IMR-90 (cell line): ENCODE results near the gene PRKAG2. TPM values are rescaled to one million over a fixed set of nuclear protein-coding genes. Genes with fewer than 3 reads are reported as not detected.
A peak's percentile ranks its signal among the peaks of the same experiment; 100 is the strongest.

Experiments used
- ATAC-seq: fragments of 200-7000 bp; cut with Tn5 transposase; 2 replicates; pipeline ENCODE4 v1.9.1; 2020; ENCODE audit warnings: low read depth, mild to moderate bottlenecking, moderate library complexity
- BruUV-seq: library from RNA; stranded (reverse); fragments of 400-500 nt; replicated peaks from 2 replicates; lab custom pipeline; 2021; lab: Mats Ljungman, UMichigan
- CTCF ChIA-PET: fragments of 300-600 bp; formaldehyde crosslinking; extraction: SDS; loops from one replicate; lab custom pipeline; 2021; ENCODE audit warnings: antibody characterized with exemption; lab: Yijun Ruan, JAX
- POLR2A ChIA-PET: fragments of 300-600 bp; sonication (Branson Sonifier 250); formaldehyde crosslinking; loops from one replicate; lab custom pipeline; 2022; ENCODE audit warnings: antibody characterized with exemption; ENCODE audit not compliant: unreplicated experiment; lab: Charles Lee
- DNase-seq: peaks from one replicate; pipeline ENCODE4 v3.0.0; 2013
- H2AFZ ChIP-seq: replicated peaks from 2 replicates; pipeline ENCODE3; 2013; ENCODE audit warnings: low read length, mild to moderate bottlenecking; ENCODE audit not compliant: poor library complexity
- H2AK5ac ChIP-seq: 2 replicates; pipeline ENCODE4 v1.6.1; 2013; ENCODE audit warnings: low read depth, low read length, inconsistent platforms
- H2AK9ac ChIP-seq: replicated peaks from 2 replicates; pipeline ENCODE3; 2013; ENCODE audit warnings: mild to moderate bottlenecking, low read depth, low read length, moderate library complexity; ENCODE audit not compliant: poor library complexity
- H2BK120ac ChIP-seq: 2 replicates; pipeline ENCODE4 v1.6.1; 2013; ENCODE audit warnings: low read depth, low read length, inconsistent platforms
- H2BK15ac ChIP-seq: 3 replicates; pipeline ENCODE4 v1.6.1; 2013; ENCODE audit warnings: low read depth, low read length, inconsistent platforms
- H2BK20ac ChIP-seq: 2 replicates; pipeline ENCODE4 v1.6.1; 2013; ENCODE audit warnings: low read depth, mild to moderate bottlenecking, inconsistent platforms, low read length, moderate library complexity
- H2BK5ac ChIP-seq: 2 replicates; pipeline ENCODE4 v1.6.1; 2013; ENCODE audit warnings: mild to moderate bottlenecking, low read depth, low read length, inconsistent platforms; ENCODE audit not compliant: poor library complexity, severe bottlenecking
- H3K14ac ChIP-seq: replicated peaks from 2 replicates; pipeline ENCODE4 v1.6.1; 2013; ENCODE audit warnings: low read depth, low read length, inconsistent platforms
- H3K18ac ChIP-seq: 2 replicates; pipeline ENCODE4 v1.6.1; 2013; ENCODE audit warnings: low read depth, low read length, control low read depth
- H3K23ac ChIP-seq: 2 replicates; pipeline ENCODE4 v1.6.1; 2013; ENCODE audit warnings: low read depth, low read length, inconsistent platforms
- H3K27ac ChIP-seq: 2 replicates; pipeline ENCODE4 v1.5.1; 2013; ENCODE audit warnings: mild to moderate bottlenecking, control low read depth, low read length; ENCODE audit not compliant: insufficient read depth
- H3K27me3 ChIP-seq: 2 replicates; pipeline ENCODE4 v1.6.1; 2013; ENCODE audit warnings: low read length; ENCODE audit not compliant: control insufficient read depth, insufficient read depth
- H3K36me3 ChIP-seq: 2 replicates; pipeline ENCODE4 v1.6.1; 2013; ENCODE audit warnings: low read length, mixed read lengths; ENCODE audit not compliant: control insufficient read depth, insufficient read depth
- H3K4ac ChIP-seq: 2 replicates; pipeline ENCODE4 v1.6.1; 2013; ENCODE audit warnings: low read depth, low read length, inconsistent platforms
- H3K4me1 ChIP-seq: 2 replicates; pipeline ENCODE4 v1.6.1; 2013; ENCODE audit warnings: low read length, mixed read lengths; ENCODE audit not compliant: control insufficient read depth, insufficient read depth
- H3K4me2 ChIP-seq: 2 replicates; pipeline ENCODE4 v1.6.1; 2013; ENCODE audit warnings: low read depth, mild to moderate bottlenecking, control low read depth, low read length, moderate library complexity
- H3K4me3 ChIP-seq: 2 replicates; pipeline ENCODE4 v1.5.1; 2013; ENCODE audit warnings: low read depth, mild to moderate bottlenecking, control low read depth, low read length, moderate library complexity; ENCODE audit not compliant: insufficient read depth
- H3K56ac ChIP-seq: 2 replicates; pipeline ENCODE4 v1.6.1; 2013; ENCODE audit warnings: low read length, inconsistent platforms; ENCODE audit not compliant: insufficient read depth; ENCODE audit errors: extremely low read depth
- H3K79me1 ChIP-seq, 2 experiments: 2 replicates each; pipeline ENCODE4 v1.6.1; 2013; ENCODE audit warnings: low read length in 2 of 2, inconsistent platforms in 1 of 2, low read depth in 1 of 2
- H3K9ac ChIP-seq: 2 replicates; pipeline ENCODE4 v1.6.1; 2013; ENCODE audit warnings: low read depth, low read length, control low read depth
- H3K9me1 ChIP-seq: 2 replicates; pipeline ENCODE4 v1.6.1; 2013; ENCODE audit warnings: low read length, inconsistent platforms; ENCODE audit not compliant: insufficient read depth
- H3K9me3 ChIP-seq: 2 replicates; pipeline ENCODE4 v1.6.1; 2013; ENCODE audit warnings: low read length; ENCODE audit not compliant: control insufficient read depth, insufficient read depth
- H4K20me1 ChIP-seq: 2 replicates; pipeline ENCODE4 v1.6.1; 2013; ENCODE audit warnings: low read length, inconsistent platforms; ENCODE audit not compliant: insufficient read depth
- H4K5ac ChIP-seq: 2 replicates; pipeline ENCODE4 v1.6.1; 2013; ENCODE audit warnings: mild to moderate bottlenecking, low read depth, low read length, control low read depth
- H4K8ac ChIP-seq, 2 experiments: 2 replicates each; pipeline ENCODE4 v1.6.1; 2013; ENCODE audit warnings: low read depth in 2 of 2, low read length in 2 of 2, control low read depth in 1 of 2, inconsistent platforms in 1 of 2
- H4K91ac ChIP-seq: 2 replicates; pipeline ENCODE4 v1.6.1; 2013; ENCODE audit warnings: low read depth, low read length, inconsistent platforms; ENCODE audit not compliant: insufficient read depth
- BHLHE40 ChIP-seq: fragments of 150-350 bp; IDR thresholded peaks from 2 replicates; pipeline ENCODE4 v1.6.1; 2016; ENCODE audit warnings: mild to moderate bottlenecking, low read depth, low read length
- CEBPB ChIP-seq: IDR thresholded peaks from 2 replicates; pipeline ENCODE4 v1.6.1; 2012; ENCODE audit warnings: low read depth, low read length, improper control_type of control experiment
- CHD1 ChIP-seq: IDR thresholded peaks from 2 replicates; pipeline ENCODE4 v1.6.1; 2012; ENCODE audit warnings: low read depth, low read length, improper control_type of control experiment
- FOS ChIP-seq: fragments of 150-350 bp; IDR thresholded peaks from 2 replicates; pipeline ENCODE4 v1.6.1; 2016; ENCODE audit warnings: low read depth, low read length
- MAFK ChIP-seq: IDR thresholded peaks from 2 replicates; pipeline ENCODE4 v1.6.1; 2012; ENCODE audit warnings: low read depth, low read length, improper control_type of control experiment
- MAZ ChIP-seq: IDR thresholded peaks from 2 replicates; pipeline ENCODE4 v1.6.1; 2012; ENCODE audit warnings: low read depth, mild to moderate bottlenecking, low read length, improper control_type of control experiment, moderate library complexity, borderline replicate concordance
- MXI1 ChIP-seq: IDR thresholded peaks from 2 replicates; pipeline ENCODE4 v1.6.1; 2012; ENCODE audit warnings: low read depth, mild to moderate bottlenecking, low read length, moderate library complexity, borderline replicate concordance
- NFE2L2 ChIP-seq: fragments of 150-350 bp; IDR thresholded peaks from 2 replicates; pipeline ENCODE4 v1.6.1; 2016; ENCODE audit warnings: low read depth, mild to moderate bottlenecking, low read length
- POLR2A ChIP-seq: IDR thresholded peaks from 2 replicates; pipeline ENCODE4 v1.6.1; 2012; ENCODE audit warnings: mild to moderate bottlenecking, low read depth, low read length
- RAD21 ChIP-seq: IDR thresholded peaks from 2 replicates; pipeline ENCODE4 v1.6.1; 2012; ENCODE audit warnings: low read length, improper control_type of control experiment
- RCOR1 ChIP-seq: IDR thresholded peaks from 2 replicates; pipeline ENCODE4 v1.6.1; 2012; ENCODE audit warnings: mild to moderate bottlenecking, low read length, improper control_type of control experiment; ENCODE audit not compliant: insufficient replicate concordance
- RFX5 ChIP-seq: IDR thresholded peaks from 2 replicates; pipeline ENCODE4 v1.8.0; 2012; ENCODE audit warnings: low read depth, mild to moderate bottlenecking, low read length, moderate library complexity
- SMC3 ChIP-seq: fragments of 150-350 bp; IDR thresholded peaks from 2 replicates; pipeline ENCODE4 v1.6.1; 2016; ENCODE audit warnings: low read depth, mild to moderate bottlenecking, antibody characterized with exemption, low read length, moderate library complexity
- WGBS, 2 experiments: methylation state at CpG; one replicate each; pipeline versions ENCODE4 v1.1.5 to v1.1.7; 2013; ENCODE audit warnings: missing lambda C conversion rate in 2 of 2; ENCODE audit not compliant: insufficient read length in 1 of 2; ENCODE audit errors: extremely low coverage in 2 of 2; 5-methylcytosine and 5-hydroxymethylcytosine counted together
- dilution Hi-C: fragments of 300-500 bp; cut with HindIII; formaldehyde crosslinking; loops from one replicate; pipeline ENCODE4 v1.14.3; 2018; ENCODE audit warnings: low sequenced_read_pairs; ENCODE audit not compliant: unreplicated experiment
- in situ Hi-C: fragments of 300-500 bp; cut with MboI; formaldehyde crosslinking; loops from 3 replicates; pipeline ENCODE4 v1.14.3; 2019; ENCODE audit warnings: low sequenced_read_pairs, inconsistent platforms, mixed read lengths
- intact Hi-C: fragments of 100-400 bp; cut with micrococcal nuclease; formaldehyde crosslinking; loops from 2 replicates; pipeline ENCODE4 v1.10.0; 2022
- polyA plus RNA-seq, 3 experiments: library from polyadenylated mRNA; depleted of rRNA; stranded (reverse); fragments of >200 nt; gene quantifications; 2 replicates each; pipeline ENCODE4 v1.2.3, GENCODE V29; 2012; ENCODE audit warnings: low replicate concordance in 1 of 3
- total RNA-seq: library from RNA; depleted of rRNA; stranded (reverse); fragments of >200 nt; gene quantifications from 2 replicates; pipeline ENCODE4 v1.2.3, GENCODE V29; 2012
- TF ChIP-seq, protein P1 (sequence below): conservative IDR thresholded peaks from 2 replicates; pipeline ENCODE4 v1.5.1; 2012; ENCODE audit warnings: mild to moderate bottlenecking, low read depth, low read length, improper control_type of control experiment
- TF ChIP-seq, protein P2 (sequence below): fragments of 150-350 bp; IDR thresholded peaks from 2 replicates; pipeline ENCODE4 v1.6.1; 2017; ENCODE audit warnings: mild to moderate bottlenecking, antibody characterized with exemption, low read length, low read depth

The PRKAG2 gene
- total and polyA plus RNA-seq, 2 of the 4 experiments (the other 2 are of a cell fraction): 15.4 to 21.6 TPM

DNA sequence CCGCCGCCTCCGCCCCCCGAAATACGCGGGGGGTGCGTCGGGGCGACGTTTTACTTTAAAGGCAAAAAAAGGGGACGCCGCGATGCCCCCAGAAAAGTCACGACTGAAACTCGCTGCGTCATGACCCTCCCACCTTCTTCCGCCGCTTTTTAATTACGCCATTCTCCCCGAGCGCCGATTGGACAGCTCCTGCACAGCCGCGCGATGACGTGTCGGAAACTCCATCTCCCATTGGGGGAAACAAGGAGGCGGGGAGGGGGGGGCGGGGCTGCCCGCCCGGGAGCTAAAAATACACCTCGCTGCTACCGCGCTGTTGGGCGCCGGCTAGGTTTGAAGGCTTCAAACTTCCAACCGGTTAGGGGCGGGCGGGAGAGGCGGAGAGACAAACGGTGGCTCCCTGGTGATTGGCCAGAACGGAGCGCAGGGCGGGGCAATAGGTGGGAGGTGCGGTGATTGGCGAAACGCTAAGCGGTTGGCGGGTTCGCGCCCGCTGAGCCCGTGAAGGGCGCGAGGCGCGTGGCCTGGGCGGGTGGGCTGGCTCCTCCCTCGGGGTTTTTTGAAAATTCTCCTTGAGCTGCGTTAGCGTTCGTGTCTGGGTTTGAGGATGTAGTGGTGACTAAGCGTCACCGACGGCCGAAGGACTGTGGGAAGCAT lies 357.0 kb downstream of the PRKAG2 start, which contains the start of gene RHEB:
Gene RHEB (minus strand): TSS at position 131 of the 654 bp plus-strand sequence. CDS start 384 bp downstream, outside the sequence.
- in situ Hi-C loops: no loop called here
- peak within 1 kb of the TSS; percentile 94 for H3K14ac ChIP-seq
- TF ChIP-seq MAZ: peak; percentile 81
- TF ChIP-seq FOS: 0 out of 2 replicates have a peak, but pooled peaks have one; percentile 13
- 0 out of 2 replicates have a peak, but pooled peaks have one; percentile 4 for TF ChIP-seq MAFK
- no peak; the same call in none of the 2 replicates for TF ChIP-seq POLR2A
- TF ChIP-seq, protein P1, sequence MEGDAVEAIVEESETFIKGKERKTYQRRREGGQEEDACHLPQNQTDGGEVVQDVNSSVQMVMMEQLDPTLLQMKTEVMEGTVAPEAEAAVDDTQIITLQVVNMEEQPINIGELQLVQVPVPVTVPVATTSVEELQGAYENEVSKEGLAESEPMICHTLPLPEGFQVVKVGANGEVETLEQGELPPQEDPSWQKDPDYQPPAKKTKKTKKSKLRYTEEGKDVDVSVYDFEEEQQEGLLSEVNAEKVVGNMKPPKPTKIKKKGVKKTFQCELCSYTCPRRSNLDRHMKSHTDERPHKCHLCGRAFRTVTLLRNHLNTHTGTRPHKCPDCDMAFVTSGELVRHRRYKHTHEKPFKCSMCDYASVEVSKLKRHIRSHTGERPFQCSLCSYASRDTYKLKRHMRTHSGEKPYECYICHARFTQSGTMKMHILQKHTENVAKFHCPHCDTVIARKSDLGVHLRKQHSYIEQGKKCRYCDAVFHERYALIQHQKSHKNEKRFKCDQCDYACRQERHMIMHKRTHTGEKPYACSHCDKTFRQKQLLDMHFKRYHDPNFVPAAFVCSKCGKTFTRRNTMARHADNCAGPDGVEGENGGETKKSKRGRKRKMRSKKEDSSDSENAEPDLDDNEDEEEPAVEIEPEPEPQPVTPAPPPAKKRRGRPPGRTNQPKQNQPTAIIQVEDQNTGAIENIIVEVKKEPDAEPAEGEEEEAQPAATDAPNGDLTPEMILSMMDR: no peak
- TF ChIP-seq RCOR1: peak; percentile 87
- TF ChIP-seq RFX5: 0 out of 2 replicates have a peak, but pooled peaks have one; percentile 18
- no peak for TF ChIP-seq SMC3
- TF ChIP-seq, protein P2, sequence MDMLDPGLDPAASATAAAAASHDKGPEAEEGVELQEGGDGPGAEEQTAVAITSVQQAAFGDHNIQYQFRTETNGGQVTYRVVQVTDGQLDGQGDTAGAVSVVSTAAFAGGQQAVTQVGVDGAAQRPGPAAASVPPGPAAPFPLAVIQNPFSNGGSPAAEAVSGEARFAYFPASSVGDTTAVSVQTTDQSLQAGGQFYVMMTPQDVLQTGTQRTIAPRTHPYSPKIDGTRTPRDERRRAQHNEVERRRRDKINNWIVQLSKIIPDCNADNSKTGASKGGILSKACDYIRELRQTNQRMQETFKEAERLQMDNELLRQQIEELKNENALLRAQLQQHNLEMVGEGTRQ: no peak; the same call in 1 of the 2 replicates
- peak; percentile 20; the same call in 1 of the 2 replicates for TF ChIP-seq MXI1
- 0 out of 2 replicates have a peak, but pooled peaks have one; percentile 1 for TF ChIP-seq RAD21
- no peak for TF ChIP-seq CHD1
- no peak for TF ChIP-seq BHLHE40
- TF ChIP-seq CEBPB: peak; percentile 45
- TF ChIP-seq NFE2L2: peak; percentile 70

More for the DNA sequence above, 357.0 kb downstream of the PRKAG2 start, which contains the start of gene RHEB:
- Histone ChIP-seq H4K20me1 (peaks cover 40% of the 10 kb centered on the region), H4K8ac (peak within 1 kb of the TSS; percentile 79 to 94), H4K5ac (peak within 1 kb of the TSS; percentile 48; the same call in 1 of the 2 replicates), H3K9me1 (peaks cover 9% of the 10 kb centered on the region), H3K27me3 (no peaks in the 10 kb centered on the region), H3K9ac (peak within 1 kb of the TSS; percentile 87), H3K4me2 (peak within 1 kb of the TSS; percentile 84), H4K91ac (peak within 1 kb of the TSS; percentile 65), H3K56ac (peak within 1 kb of the TSS; percentile 97), H3K36me3 (no peaks in the 10 kb centered on the region), H3K18ac (peak within 1 kb of the TSS; percentile 37), H2AK9ac (peak within 1 kb of the TSS; percentile 91), H3K4me3 (peak within 1 kb of the TSS; percentile 74), H3K23ac (peak within 1 kb of the TSS; percentile 98), H3K9me3 (no peaks in the 10 kb centered on the region), H3K79me1 (peaks cover 3 to 28% of the 10 kb centered on the region in 2 experiments; a peak in 2 of 4 replicates), H3K4me1 (peaks cover 2% of the 10 kb centered on the region; the same call in 1 of the 2 replicates), H3K27ac (peak within 1 kb of the TSS; percentile 91), H2BK15ac (peak within 1 kb of the TSS; percentile 74; the same call in 2 of the 3 replicates), H2AK5ac (peak within 1 kb of the TSS; percentile 91), H2BK5ac (peak within 1 kb of the TSS; percentile 90), H3K4ac (peak within 1 kb of the TSS; percentile 90), H2AFZ (peak within 1 kb of the TSS; percentile 98), H2BK20ac (peak within 1 kb of the TSS; percentile 73), H2BK120ac (peak within 1 kb of the TSS; percentile 77)
- ChIA-PET POLR2A (interaction anchor here (0.7 to 1.2 kb wide), 2 partner anchors 19 to 238 kb away, joined by 3 to 4 read pairs; no protein-coding TSS in a partner anchor), CTCF (interaction anchor here (1.1 kb wide), 1 partner anchor 71 kb away, joined by 3 read pairs; no protein-coding TSS in a partner anchor)
- peak; percentile 92 for ATAC-seq
- BruUV-seq: no TSS peak
- dilution Hi-C loops: no loop called here
- peak; percentile 99 for DNase-seq
- intact Hi-C loops: loop anchor here (1.0 to 5.0 kb wide), 5 partner anchors 37 to 239 kb away; no protein-coding TSS in a partner anchor
- WGBS, 2 experiments: 1% methylated on average over 17 of the region's 66 CpGs; no CpG with 5 or more reads in 1 of the 2 experiments
